GM12878 (cell line): Measurements from ENCODE around the gene PI4KA. TPM values are rescaled to one million over a fixed set of nuclear protein-coding genes. Genes with fewer than 3 reads are reported as not detected.

Experiments used
- ATAC-seq: fragments of 200-7000 bp; cut with Tn5 transposase; 3 replicates; pipeline ENCODE4 v1.9.1; 2020; ENCODE audit warnings: mild to moderate bottlenecking, moderate library complexity
- BruUV-seq: library from RNA; stranded (reverse); fragments of 400-500 nt; replicated peaks from 2 replicates; lab custom pipeline; 2021; lab: Mats Ljungman, UMichigan
- CTCF ChIA-PET: fragments of 300-600 bp; sonication (Branson Sonifier 250); formaldehyde crosslinking; extraction: SDS; loops from one replicate; lab custom pipeline; 2021; ENCODE audit warnings: inconsistent platforms; lab: Yijun Ruan, JAX
- POLR2A ChIA-PET: fragments of 350-600 bp; formaldehyde crosslinking; extraction: SDS; loops from one replicate; lab custom pipeline; 2021; ENCODE audit warnings: inconsistent platforms; lab: Charles Lee
- RAD21 ChIA-PET: fragments of 300-600 bp; sonication (Branson Sonifier 250); formaldehyde crosslinking; loops from one replicate; lab custom pipeline; 2023; ENCODE audit warnings: antibody characterized with exemption; ENCODE audit not compliant: unreplicated experiment; lab: Charles Lee
- SMC1A ChIA-PET: fragments of 300-600 bp; sonication (Branson Sonifier 250); formaldehyde crosslinking; loops from one replicate; lab custom pipeline; 2023; ENCODE audit not compliant: unreplicated experiment, uncharacterized antibody; lab: Charles Lee
- DNase-seq: peaks from one replicate; pipeline ENCODE4 v3.0.0-alpha.2; 2011; ENCODE audit warnings: low read depth, low spot score
- FAIRE-seq: peaks from 3 replicates; lab custom pipeline; 2011; peaks lifted over from hg19 to GRCh38; lab: Jason Lieb, UNC
- H2AFZ ChIP-seq: 2 replicates; pipeline ENCODE4 v1.6.0; 2011; ENCODE audit warnings: low read depth, low read length, control low read depth; ENCODE audit not compliant: control insufficient read depth
- H3K27ac ChIP-seq: 2 replicates; pipeline ENCODE4 v1.5.1; 2011; ENCODE audit warnings: control low read depth; ENCODE audit not compliant: control insufficient read depth, insufficient read depth
- H3K27me3 ChIP-seq, 2 experiments: replicated peaks in 1 of 2; 2 replicates each; pipeline versions ENCODE4 v1.6.0 to v1.6.1; 2011; ENCODE audit warnings: low read length in 1 of 2; ENCODE audit not compliant: control insufficient read depth in 2 of 2, insufficient read depth in 2 of 2
- H3K36me3 ChIP-seq, 2 experiments: 2 replicates each; pipeline ENCODE4 v1.5.1; 2011; ENCODE audit warnings: low read length in 1 of 2; ENCODE audit not compliant: control insufficient read depth in 2 of 2, insufficient read depth in 2 of 2
- H3K4me1 ChIP-seq: 2 replicates; pipeline ENCODE4 v1.6.1; 2011; ENCODE audit warnings: mild to moderate bottlenecking, low read length, moderate library complexity, mixed read lengths; ENCODE audit not compliant: control insufficient read depth, insufficient read depth
- H3K4me2 ChIP-seq: 2 replicates; pipeline ENCODE4 v1.6.0; 2011; ENCODE audit warnings: control low read depth; ENCODE audit not compliant: control insufficient read depth, insufficient read depth
- H3K4me3 ChIP-seq: fragments of 200-600 bp; sonication (generic); 2 replicates; pipeline ENCODE4 v1.5.1; 2016
- H3K79me2 ChIP-seq: 2 replicates; pipeline ENCODE4 v1.6.0; 2011; ENCODE audit warnings: low read length; ENCODE audit not compliant: control insufficient read depth, insufficient read depth
- H3K9ac ChIP-seq: 2 replicates; pipeline ENCODE4 v1.8.0; 2011; ENCODE audit warnings: low read length, control low read depth, mixed read lengths; ENCODE audit not compliant: control insufficient read depth, insufficient read depth
- H3K9me3 ChIP-seq: replicated peaks from 3 replicates; pipeline ENCODE4 v1.5.1; 2011; ENCODE audit warnings: mild to moderate bottlenecking, low read length; ENCODE audit not compliant: control insufficient read depth, insufficient read depth
- H4K20me1 ChIP-seq: 2 replicates; pipeline ENCODE4 v1.6.0; 2011; ENCODE audit not compliant: control insufficient read depth, insufficient read depth
- BCL11A ChIP-seq: IDR thresholded peaks from 2 replicates; pipeline ENCODE4 v1.6.1; 2011; ENCODE audit warnings: low read depth, low read length
- CHD2 ChIP-seq: IDR thresholded peaks from 2 replicates; pipeline ENCODE4 v1.6.1; 2011; ENCODE audit warnings: low read depth, low read length, improper control_type of control experiment, borderline replicate concordance
- CREB1 ChIP-seq: IDR thresholded peaks from 2 replicates; pipeline ENCODE4 v1.6.1; 2012; ENCODE audit warnings: low read depth, mild to moderate bottlenecking, inconsistent platforms
- HCFC1 ChIP-seq: fragments of 150-350 bp; IDR thresholded peaks from 2 replicates; pipeline ENCODE4 v1.6.1; 2014; ENCODE audit warnings: low read length
- IKZF1 ChIP-seq: fragments of 450-650 bp; conservative IDR thresholded peaks from 2 replicates; pipeline ENCODE4 v1.6.1; 2017; ENCODE audit warnings: antibody characterized with exemption, mild to moderate bottlenecking
- MTA3 ChIP-seq: IDR thresholded peaks from 2 replicates; pipeline ENCODE4 v1.6.1; 2012; ENCODE audit warnings: low read length, inconsistent platforms, borderline replicate concordance
- NFXL1 ChIP-seq: fragments of 450-650 bp; IDR thresholded peaks from 2 replicates; pipeline ENCODE4 v1.6.1; 2017; ENCODE audit warnings: antibody characterized with exemption, mild to moderate bottlenecking, borderline replicate concordance
- NR2C2 ChIP-seq: IDR thresholded peaks from 2 replicates; pipeline ENCODE4 v1.6.1; 2011; ENCODE audit warnings: borderline replicate concordance, low read depth; ENCODE audit not compliant: control insufficient read depth, insufficient read length
- NRF1 ChIP-seq: conservative IDR thresholded peaks from 2 replicates; pipeline ENCODE4 v1.6.1; 2011; ENCODE audit warnings: mild to moderate bottlenecking, low read depth, low read length, improper control_type of control experiment
- POLR2AphosphoS2 ChIP-seq: IDR thresholded peaks from 2 replicates; pipeline ENCODE4 v1.6.1; 2011; ENCODE audit warnings: low read depth, mild to moderate bottlenecking, low read length, improper control_type of control experiment, moderate library complexity
- POLR2AphosphoS5 ChIP-seq: IDR thresholded peaks from 2 replicates; pipeline ENCODE4 v1.6.1; 2011; ENCODE audit warnings: mild to moderate bottlenecking, low read length, inconsistent platforms
- SMARCA5 ChIP-seq: fragments of 450-650 bp; IDR thresholded peaks from 2 replicates; pipeline ENCODE4 v1.6.1; 2017; ENCODE audit warnings: mild to moderate bottlenecking
- STAT1 ChIP-seq: fragments of 450-650 bp; conservative IDR thresholded peaks from 2 replicates; pipeline ENCODE4 v1.6.1; 2014; ENCODE audit warnings: antibody characterized with exemption, mild to moderate bottlenecking
- ZNF622 ChIP-seq: fragments of 450-650 bp; IDR thresholded peaks from 2 replicates; pipeline ENCODE4 v1.6.1; 2017; ENCODE audit warnings: mild to moderate bottlenecking, inconsistent platforms
- WGBS: methylation state at CpG from one replicate; pipeline ENCODE4 v1.1.6; 2016; ENCODE audit warnings: low lambda C conversion rate; ENCODE audit not compliant: insufficient replicate concordance, insufficient coverage; ENCODE audit errors: missing lambda C conversion rate; 5-methylcytosine and 5-hydroxymethylcytosine counted together
- in situ Hi-C: fragments of 300-500 bp; cut with MboI; formaldehyde crosslinking; loops from 9 replicates; pipeline ENCODE4 v1.14.3; 2018; ENCODE audit warnings: mixed read lengths
- intact Hi-C: fragments of 100-400 bp; cut with micrococcal nuclease; formaldehyde crosslinking; loops from one replicate; pipeline ENCODE4 v1.14.2; 2022; ENCODE audit not compliant: unreplicated experiment
- polyA plus RNA-seq, 11 experiments: library from polyadenylated mRNA; depleted of rRNA in 4 of 11; unstranded in 6 of 11; stranded (reverse) in 5 of 11; fragments of >200 nt; fragmentation: Nextera tagmentation in 4 of 11; fragmentation: Illumina TruSeq in 1 of 11; extraction: Ambion mirVana in 4 of 11; extraction: Trizol in 1 of 11; gene quantifications; 1 replicate in 1 of 11; 2 replicates in 10 of 11; pipeline versions ENCODE4 v1.2.1 to v1.2.3, GENCODE V29; 2011 to 2016; ENCODE audit warnings: inconsistent platforms in 2 of 11, missing spikeins in 2 of 11, low read depth in 1 of 11
- total RNA-seq, 4 experiments: library from RNA; depleted of rRNA in 3 of 4; stranded (reverse); fragments of >200 nt in 3 of 4; fragmentation: Illumina TruSeq in 1 of 4; extraction: Trizol in 1 of 4; gene quantifications; 2 replicates each; pipeline versions ENCODE4 v1.2.1 to v1.2.3, GENCODE V29; 2013 to 2021
- TF ChIP-seq, protein P1 (sequence below): IDR thresholded peaks from 2 replicates; pipeline ENCODE4 v1.6.1; 2012; ENCODE audit warnings: improper control_type of control experiment, low read depth, low read length; ENCODE audit not compliant: insufficient replicate concordance
- TF ChIP-seq, protein P2 (sequence below): IDR thresholded peaks from 2 replicates; pipeline ENCODE4 v1.6.1; 2011; ENCODE audit warnings: borderline replicate concordance, low read depth, mild to moderate bottlenecking, moderate library complexity, low read length; ENCODE audit not compliant: insufficient read depth, poor library complexity, severe bottlenecking
- TF ChIP-seq, protein P3 (sequence below): IDR thresholded peaks from 2 replicates; pipeline ENCODE4 v1.6.1; 2011; ENCODE audit warnings: low read depth, mild to moderate bottlenecking, low read length, moderate library complexity, borderline replicate concordance; ENCODE audit errors: extremely low read depth

PI4KA gene
- total and polyA plus RNA-seq, 10 of the 15 experiments (the other 5 are each of a cell fraction or from before 2014, with no cell fraction given): 4.2 to 78.4 (median 42.1) TPM

DNA sequence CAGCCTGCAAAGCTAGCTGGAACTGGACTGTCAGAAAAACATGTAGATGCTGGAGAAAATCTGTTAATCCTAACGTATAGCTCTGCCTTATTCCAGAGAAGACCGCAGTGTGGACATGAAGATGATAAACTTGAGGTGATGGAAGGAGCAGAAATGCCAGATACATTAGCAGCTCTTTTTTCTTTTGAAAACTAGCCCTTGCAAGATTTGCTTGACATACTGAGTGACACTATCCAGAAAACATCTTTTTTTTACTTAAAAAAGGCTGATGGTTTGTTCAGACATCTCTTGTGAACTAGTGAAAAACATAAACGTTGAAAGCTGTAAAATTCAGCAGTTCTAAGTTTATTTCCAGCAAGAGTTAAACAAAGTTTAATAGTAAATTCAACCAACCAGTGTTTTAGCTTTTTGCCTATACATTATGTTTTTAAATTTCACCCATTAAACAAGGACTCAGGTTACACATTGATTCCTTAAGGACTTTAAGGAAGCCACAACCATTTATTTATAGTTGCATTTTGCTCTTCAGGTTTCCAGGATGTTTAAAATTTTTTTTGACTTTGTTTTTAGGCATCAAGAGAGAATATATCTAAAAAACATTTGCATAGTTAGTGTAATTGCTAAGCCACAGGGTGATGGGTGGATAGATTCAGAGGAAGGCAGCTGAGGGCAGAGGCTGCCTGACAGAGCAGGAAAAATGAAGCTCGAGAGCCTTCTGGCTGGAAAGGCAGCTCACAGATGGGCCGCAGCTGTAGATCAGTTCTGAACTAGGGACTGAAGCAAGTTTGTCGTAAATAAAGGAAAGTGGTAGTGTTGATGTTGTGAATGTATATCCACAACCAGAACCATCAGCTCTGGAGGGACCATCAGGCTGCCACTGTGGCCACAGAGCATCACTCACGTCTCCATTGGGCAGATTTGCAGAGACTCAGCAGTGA, 9.7 kb upstream of the PI4KA start:
- intact Hi-C loops (no loop called here), in situ Hi-C loops (loop anchor here (10.0 kb wide), 1 partner anchor 47 kb away; the partner anchor contains the start of gene CRKL)
- Histone ChIP-seq H3K9me3 (no peaks in the 10 kb centered on the region), H3K4me3 (no peak overlapping the region), H3K4me2 (no peak overlapping the region), H3K4me1 (no peaks in the 10 kb centered on the region), H3K27me3 (no peaks in the 10 kb centered on the region), H3K36me3 (peaks cover 0 to 3% of the 10 kb centered on the region in 2 experiments; a peak in 1 of 4 replicates), H4K20me1 (no peaks in the 10 kb centered on the region), H3K9ac (no peak overlapping the region), H3K79me2 (no peaks in the 10 kb centered on the region), H2AFZ (no peak overlapping the region), H3K27ac (no peak overlapping the region)
- SMC1A ChIA-PET: interaction anchor here (1.4 kb wide), 1 partner anchor 9 kb away, joined by 4 read pairs; the partner anchor contains the start of gene SNAP29
- FAIRE-seq (no peak), DNase-seq (no peak), ATAC-seq (no peak)
- POLR2A ChIA-PET: no interaction called here
- CTCF ChIA-PET: interaction anchor here (0.9 kb wide), 1 partner anchor 91 kb away, joined by 3 read pairs; no protein-coding TSS in a partner anchor
- WGBS: 91% methylated on average over 7 of the region's 7 CpGs
- BruUV-seq: no TSS peak
- RAD21 ChIA-PET: interaction anchor here (0.6 kb wide), 1 partner anchor 165 kb away, joined by 3 read pairs; no protein-coding TSS in a partner anchor
- TF ChIP-seq, protein P1, sequence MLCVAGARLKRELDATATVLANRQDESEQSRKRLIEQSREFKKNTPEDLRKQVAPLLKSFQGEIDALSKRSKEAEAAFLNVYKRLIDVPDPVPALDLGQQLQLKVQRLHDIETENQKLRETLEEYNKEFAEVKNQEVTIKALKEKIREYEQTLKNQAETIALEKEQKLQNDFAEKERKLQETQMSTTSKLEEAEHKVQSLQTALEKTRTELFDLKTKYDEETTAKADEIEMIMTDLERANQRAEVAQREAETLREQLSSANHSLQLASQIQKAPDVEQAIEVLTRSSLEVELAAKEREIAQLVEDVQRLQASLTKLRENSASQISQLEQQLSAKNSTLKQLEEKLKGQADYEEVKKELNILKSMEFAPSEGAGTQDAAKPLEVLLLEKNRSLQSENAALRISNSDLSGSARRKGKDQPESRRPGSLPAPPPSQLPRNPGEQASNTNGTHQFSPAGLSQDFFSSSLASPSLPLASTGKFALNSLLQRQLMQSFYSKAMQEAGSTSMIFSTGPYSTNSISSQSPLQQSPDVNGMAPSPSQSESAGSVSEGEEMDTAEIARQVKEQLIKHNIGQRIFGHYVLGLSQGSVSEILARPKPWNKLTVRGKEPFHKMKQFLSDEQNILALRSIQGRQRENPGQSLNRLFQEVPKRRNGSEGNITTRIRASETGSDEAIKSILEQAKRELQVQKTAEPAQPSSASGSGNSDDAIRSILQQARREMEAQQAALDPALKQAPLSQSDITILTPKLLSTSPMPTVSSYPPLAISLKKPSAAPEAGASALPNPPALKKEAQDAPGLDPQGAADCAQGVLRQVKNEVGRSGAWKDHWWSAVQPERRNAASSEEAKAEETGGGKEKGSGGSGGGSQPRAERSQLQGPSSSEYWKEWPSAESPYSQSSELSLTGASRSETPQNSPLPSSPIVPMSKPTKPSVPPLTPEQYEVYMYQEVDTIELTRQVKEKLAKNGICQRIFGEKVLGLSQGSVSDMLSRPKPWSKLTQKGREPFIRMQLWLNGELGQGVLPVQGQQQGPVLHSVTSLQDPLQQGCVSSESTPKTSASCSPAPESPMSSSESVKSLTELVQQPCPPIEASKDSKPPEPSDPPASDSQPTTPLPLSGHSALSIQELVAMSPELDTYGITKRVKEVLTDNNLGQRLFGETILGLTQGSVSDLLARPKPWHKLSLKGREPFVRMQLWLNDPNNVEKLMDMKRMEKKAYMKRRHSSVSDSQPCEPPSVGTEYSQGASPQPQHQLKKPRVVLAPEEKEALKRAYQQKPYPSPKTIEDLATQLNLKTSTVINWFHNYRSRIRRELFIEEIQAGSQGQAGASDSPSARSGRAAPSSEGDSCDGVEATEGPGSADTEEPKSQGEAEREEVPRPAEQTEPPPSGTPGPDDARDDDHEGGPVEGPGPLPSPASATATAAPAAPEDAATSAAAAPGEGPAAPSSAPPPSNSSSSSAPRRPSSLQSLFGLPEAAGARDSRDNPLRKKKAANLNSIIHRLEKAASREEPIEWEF: no peak
- TF ChIP-seq STAT1 (no peak), BCL11A (no peak), POLR2AphosphoS2 (no peak), HCFC1 (no peak), IKZF1 (no peak), MTA3 (no peak), ZNF622 (no peak), NRF1 (no peak), NFXL1 (no peak), POLR2AphosphoS5 (no peak), CHD2 (no peak), SMARCA5 (no peak), CREB1 (no peak), NR2C2 (no peak)
- TF ChIP-seq, protein P2, sequence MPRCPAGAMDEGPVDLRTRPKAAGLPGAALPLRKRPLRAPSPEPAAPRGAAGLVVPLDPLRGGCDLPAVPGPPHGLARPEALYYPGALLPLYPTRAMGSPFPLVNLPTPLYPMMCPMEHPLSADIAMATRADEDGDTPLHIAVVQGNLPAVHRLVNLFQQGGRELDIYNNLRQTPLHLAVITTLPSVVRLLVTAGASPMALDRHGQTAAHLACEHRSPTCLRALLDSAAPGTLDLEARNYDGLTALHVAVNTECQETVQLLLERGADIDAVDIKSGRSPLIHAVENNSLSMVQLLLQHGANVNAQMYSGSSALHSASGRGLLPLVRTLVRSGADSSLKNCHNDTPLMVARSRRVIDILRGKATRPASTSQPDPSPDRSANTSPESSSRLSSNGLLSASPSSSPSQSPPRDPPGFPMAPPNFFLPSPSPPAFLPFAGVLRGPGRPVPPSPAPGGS: no peak
- TF ChIP-seq, protein P3, sequence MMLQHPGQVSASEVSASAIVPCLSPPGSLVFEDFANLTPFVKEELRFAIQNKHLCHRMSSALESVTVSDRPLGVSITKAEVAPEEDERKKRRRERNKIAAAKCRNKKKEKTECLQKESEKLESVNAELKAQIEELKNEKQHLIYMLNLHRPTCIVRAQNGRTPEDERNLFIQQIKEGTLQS: no peak
